ENCODE data around the gene BMP8B. TPM values are rescaled to one million over a fixed set of nuclear protein-coding genes. Genes with fewer than 3 reads are reported as not detected.
"Not testable (repeated sequence)": the region's sequence is repeated elsewhere in the genome, so short reads cannot be mapped to it uniquely, and the experiment has no call there.

Gene BMP8B, protein sequence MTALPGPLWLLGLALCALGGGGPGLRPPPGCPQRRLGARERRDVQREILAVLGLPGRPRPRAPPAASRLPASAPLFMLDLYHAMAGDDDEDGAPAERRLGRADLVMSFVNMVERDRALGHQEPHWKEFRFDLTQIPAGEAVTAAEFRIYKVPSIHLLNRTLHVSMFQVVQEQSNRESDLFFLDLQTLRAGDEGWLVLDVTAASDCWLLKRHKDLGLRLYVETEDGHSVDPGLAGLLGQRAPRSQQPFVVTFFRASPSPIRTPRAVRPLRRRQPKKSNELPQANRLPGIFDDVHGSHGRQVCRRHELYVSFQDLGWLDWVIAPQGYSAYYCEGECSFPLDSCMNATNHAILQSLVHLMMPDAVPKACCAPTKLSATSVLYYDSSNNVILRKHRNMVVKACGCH
- total RNA-seq = under 1 TPM; 0.24 to 0.69 TPM
- long read RNA-seq, donor 1 = 0 reads
- long read RNA-seq, donor 2 = 0 reads

- peak; percentile 90 for DNase-seq (ENCODE audit: low spot score)
- intact Hi-C loops (cut with DNase I) = no loop called here
These were observed at the start of gene BMP8B for GRCh38 chr1:39788758-39789570. Gene BMP8B, minus strand, starts transcription at chr1:39788865. Its CDS starts 380 bp downstream, at chr1:39788485.

DNA sequence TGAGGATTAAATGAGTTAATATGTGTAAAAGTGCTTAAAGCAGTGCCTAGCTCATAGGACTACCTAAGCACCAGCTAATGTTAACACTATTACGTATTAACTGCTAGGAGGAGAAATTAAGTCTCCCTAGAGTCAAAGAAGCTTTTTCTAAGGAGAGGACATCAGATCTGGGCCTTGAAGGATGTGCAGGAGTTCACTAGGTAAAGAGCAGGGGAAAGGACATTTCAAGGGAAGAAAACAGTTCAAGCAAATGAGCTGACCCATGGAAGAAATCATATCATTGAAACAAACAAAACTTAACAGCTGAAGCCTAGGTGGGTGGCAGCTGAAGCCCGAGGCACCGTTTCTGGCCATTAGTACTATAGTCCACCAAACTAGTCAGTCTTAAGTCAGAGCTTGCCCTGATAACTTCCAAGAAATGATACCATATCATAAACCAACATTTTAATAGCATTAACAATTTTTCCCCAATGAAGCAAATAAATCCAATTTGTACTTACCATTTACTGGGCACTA is 48.0 kb upstream of the BMP8B start:
- no peak for DNase-seq (ENCODE audit: low spot score)
- intact Hi-C loops (cut with DNase I) = no loop called here

DNA sequence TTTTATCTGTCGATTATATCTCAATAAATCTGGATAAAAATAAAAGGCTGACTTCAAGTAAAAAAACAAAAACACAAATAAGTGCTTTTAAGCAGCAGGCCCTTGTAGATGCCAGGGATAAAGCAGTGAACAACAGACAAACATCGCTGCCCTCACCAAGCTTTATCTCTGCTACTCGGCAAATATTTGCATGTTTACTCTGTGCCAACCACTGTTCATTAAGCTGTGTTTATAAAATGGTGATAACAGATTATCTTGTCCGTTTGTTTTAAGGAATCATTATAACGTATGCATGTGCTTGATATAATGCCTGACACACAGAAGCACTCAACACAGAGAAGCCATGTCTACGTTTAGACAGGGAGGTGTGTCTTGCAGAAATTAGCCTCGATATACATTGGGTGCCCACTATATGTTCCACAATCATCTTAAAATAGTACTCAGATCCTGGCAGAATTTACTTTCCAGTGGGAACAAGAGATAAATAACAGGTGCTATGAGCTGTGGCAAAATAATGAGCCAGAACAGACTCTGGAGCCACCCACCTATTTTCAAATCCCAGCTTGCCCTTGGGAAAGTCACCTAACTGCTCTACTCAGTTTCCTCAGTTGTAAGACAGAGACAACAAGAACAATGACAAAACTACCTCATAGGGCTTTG is 47.4 kb upstream of the BMP8B start:
- intact Hi-C loops (cut with DNase I) = loop anchor here in 1 of 2 donors (2.0 kb wide), 1 partner anchor 153 kb away; no protein-coding TSS in a partner anchor

DNA sequence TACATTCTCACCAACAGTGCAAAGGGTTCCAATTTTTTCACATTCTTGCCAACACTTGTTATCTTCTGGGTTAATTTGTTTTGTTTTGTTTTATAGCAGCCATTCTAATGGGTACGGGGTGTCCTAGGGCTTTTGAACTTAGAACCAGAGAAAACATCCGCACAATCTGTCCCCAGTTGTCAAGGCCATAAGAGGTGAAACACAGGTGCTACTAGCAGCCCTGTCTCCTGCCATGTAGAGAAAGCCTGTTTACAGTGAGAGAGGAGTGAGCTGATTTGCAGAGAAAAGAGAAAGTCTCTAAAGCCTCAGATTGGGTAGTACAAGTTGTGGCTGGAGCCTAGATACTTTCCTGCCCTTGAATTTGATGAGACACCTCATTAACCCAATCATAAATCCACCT is 46.4 kb upstream of the BMP8B start:
- DNase-seq (ENCODE audit: low spot score) = no peak
- intact Hi-C loops (cut with DNase I) = loop anchor here in 1 of 2 donors (2.0 kb wide), 1 partner anchor 152 kb away; no protein-coding TSS in a partner anchor

More for the DNA sequence above, 47.4 kb upstream of the BMP8B start:
- no peak for DNase-seq (ENCODE audit: low spot score)

- DNase-seq (ENCODE audit: low spot score) = no peak
- intact Hi-C loops (cut with DNase I) = loop anchor here in 1 of 2 donors (2.0 kb wide), 1 partner anchor 151 kb away; no protein-coding TSS in a partner anchor
These were observed 45.1 kb upstream of the BMP8B start for GRCh38 chr1:39833621-39834385.

DNA sequence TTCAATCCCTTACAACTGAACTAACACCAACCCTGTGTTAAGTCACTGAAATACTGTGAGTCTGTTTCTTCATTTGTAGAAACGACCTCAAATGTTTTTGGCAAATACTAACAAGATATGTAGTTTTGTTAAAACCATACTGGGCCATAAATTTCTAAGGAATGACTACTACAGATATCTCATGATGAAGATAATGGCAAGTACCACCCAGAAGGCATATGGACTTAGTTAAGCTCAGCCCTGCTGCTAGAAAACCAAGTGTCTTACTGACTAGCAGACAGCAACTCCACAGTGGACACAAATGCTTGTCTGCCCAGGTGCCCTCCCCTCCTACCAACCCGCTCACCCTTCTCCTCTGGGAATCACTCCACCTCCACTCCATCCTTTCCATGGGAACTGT is 44.5 kb upstream of the BMP8B start:
- DNase-seq (ENCODE audit: low spot score) = no peak
- intact Hi-C loops (cut with DNase I) = no loop called here

DNA sequence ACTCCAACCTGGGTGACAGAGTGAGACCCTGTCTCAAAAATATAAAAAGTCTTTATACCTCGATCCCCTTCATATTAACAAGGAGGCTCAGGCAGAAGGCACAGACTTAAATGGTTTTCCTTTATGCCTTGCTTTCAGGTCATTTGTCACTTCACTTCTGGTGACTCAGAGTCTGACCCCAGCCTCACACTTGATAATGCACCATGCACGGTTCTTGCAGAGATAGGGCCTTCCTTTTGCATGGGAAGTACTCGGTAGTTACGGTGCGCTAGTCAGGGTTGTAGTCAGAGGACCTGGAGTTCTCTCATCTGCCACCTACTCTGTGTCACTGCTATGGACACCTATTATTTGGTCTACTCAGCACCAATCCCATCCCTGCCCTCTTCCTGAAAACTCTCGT is 43.6 kb upstream of the BMP8B start:
- no peak for DNase-seq (ENCODE audit: low spot score)
- intact Hi-C loops (cut with DNase I) = no loop called here

- no peak for DNase-seq (ENCODE audit: low spot score)
- intact Hi-C loops (cut with DNase I) = no loop called here
These were observed 41.3 kb upstream of the BMP8B start for GRCh38 chr1:39829791-39830533.

- intact Hi-C loops (cut with DNase I) = no loop called here
- no peak for DNase-seq (ENCODE audit: low spot score)
These were observed 40.1 kb upstream of the BMP8B start for GRCh38 chr1:39828734-39829133.

DNA sequence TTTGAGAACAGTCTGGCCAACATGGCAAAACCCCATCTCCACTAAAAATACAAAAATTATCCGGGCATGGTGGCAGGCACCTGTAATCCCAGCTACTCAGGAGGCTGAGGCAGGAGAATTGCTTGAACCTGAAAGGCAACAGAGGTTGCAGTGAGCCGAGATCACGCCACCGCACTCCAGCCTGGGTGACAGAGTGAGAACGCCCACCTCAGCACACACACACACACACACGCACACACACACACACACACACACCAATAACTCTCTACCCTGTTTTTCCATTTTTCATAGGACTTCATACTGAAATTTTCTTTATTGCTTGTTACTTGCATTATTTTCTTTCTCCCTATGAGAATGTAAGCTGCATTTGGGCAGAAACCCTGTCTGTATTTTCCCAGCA is 39.6 kb upstream of the BMP8B start:
- DNase-seq (ENCODE audit: low spot score); intact Hi-C loops (cut with DNase I): not testable (repeated sequence)

DNA sequence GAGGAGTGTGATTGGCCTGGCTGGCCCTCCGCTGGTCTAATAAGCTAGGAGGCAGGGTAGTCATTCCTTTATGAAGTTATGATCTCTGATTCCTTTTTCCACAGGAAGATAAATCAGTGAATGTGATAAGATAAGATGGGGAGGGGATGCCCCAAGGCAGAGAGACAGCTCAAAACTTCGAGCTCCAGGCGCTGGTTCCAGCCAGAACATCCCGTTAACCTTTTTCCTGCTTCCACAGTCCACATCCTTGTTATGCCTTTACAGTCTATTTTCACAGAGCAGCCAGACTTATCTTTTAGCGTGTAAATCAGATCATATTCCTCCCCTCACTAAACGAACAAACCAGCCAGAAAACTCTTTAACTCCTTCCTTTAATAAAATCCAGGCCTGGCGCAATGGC is 38.5 kb upstream of the BMP8B start:
- intact Hi-C loops (cut with DNase I) = no loop called here
- no peak for DNase-seq (ENCODE audit: low spot score)

DNA sequence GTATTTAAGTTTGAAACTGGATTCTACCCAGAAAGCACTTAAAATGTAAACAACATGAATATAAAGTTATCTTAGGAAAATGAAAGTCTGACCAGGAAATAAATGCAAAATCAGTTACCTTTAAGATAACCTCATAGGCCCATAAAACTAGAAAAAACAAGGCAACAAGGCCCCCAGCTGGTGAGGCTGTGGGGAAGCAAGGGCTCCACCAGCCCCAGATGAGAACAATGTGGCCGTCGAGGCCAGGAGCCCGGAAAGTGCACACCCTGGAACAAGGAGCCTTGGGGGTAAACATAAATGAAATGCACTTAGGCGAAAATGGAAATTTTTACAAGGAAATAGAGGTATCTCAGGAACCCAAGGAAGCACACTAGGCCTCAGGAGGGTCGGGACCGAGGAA is 37.9 kb upstream of the BMP8B start:
- intact Hi-C loops (cut with DNase I) = no loop called here
- DNase-seq (ENCODE audit: low spot score) = no peak

DNA sequence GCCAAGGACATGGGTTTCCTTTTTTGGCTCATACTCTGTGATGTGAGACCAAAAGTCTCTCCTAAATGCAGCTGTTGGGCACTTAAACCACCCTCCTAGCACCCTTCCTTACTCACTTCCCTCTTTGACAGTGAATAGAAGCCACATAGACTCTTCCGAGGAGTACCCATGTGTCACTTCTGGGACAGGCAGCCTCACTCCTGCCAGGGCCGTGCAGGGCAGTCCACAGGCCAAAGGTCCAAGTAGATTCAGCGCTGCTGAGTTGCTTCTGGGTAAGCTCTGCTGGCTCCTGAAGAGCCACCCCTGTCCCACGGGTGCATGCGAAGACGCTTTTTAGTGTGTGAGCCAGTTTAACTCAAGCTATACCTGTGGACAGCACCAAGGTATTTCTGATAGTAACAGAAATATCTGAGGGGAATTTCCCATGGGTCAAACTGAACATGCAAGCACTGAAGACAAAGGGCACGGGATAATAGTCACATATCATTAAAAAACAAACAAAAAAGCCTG is 36.8 kb upstream of the BMP8B start:
- intact Hi-C loops (cut with DNase I) = no loop called here

GRCh38 chr1:39823450-39823849 is 34.8 kb upstream of the BMP8B start:
- DNase-seq (ENCODE audit: low spot score); intact Hi-C loops (cut with DNase I): not testable (repeated sequence)

More for the DNA sequence above, 36.8 kb upstream of the BMP8B start:
- no peak for DNase-seq (ENCODE audit: low spot score)

DNA sequence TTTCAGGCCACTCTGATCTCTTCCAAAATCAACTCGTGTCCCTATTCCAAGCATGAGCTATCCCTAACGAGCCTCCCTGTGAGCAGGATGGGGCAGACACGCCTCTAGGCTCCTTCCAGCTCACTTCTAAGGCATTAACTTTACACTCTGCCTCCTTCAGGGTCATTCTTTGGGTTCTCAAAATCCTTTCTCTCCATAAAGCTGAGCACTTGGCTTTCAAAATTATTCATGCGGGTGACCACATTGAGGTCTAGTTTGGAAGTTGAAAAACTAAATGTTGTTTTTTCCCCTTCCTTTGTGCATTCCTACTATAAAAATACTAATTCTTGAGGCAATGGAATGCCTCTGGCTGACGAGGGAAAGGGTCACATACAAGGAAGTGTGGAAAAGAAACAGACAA is 33.5 kb upstream of the BMP8B start:
- DNase-seq (ENCODE audit: low spot score) = no peak
- intact Hi-C loops (cut with DNase I) = no loop called here

- intact Hi-C loops (cut with DNase I) = loop anchor here (5.0 to 10.0 kb wide), 2 partner anchors 86 to 153 kb away; partner anchors contain the start of gene MYCL (in 1 of the 2)
- DNase-seq (ENCODE audit: low spot score) = no peak
These were observed 30.6 kb upstream of the BMP8B start for GRCh38 chr1:39819091-39819812.

DNA sequence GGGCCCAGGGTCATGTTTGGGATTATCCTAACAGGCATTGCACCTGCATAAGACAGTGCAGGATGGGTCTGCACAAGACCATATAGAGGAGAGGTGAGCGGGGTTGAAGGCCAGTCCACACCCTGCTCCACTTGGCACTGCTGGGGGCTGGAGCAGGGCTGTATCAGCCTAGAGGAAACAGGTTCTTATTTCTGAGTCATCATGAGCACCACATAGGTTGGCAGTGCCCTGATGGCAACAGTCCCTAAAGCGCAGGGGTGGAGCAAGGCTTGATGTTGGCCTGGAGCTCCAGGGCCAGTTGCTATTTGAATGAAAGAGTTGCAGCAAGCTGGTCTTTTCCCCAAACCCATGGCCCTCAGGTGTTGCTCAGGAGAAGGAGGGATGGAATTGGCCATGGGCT is 29.8 kb upstream of the BMP8B start:
- DNase-seq (ENCODE audit: low spot score) = no peak
- intact Hi-C loops (cut with DNase I) = loop anchor here (5.0 to 10.0 kb wide), 2 partner anchors 86 to 154 kb away; partner anchors contain the start of gene MYCL (in 1 of the 2)

All from posterior vena cava (tissue), 2 donors.